DMS153 treated with DMSO at 0.1 percent for 48 hours (cell line): Measurements from ENCODE around the gene IRF6.
A peak's percentile ranks its signal among the peaks of the same experiment; 100 is the strongest.

Experiments
- DNase-seq: peaks from one replicate; lab custom pipeline; 2025; ENCODE audit not compliant: unreplicated experiment; lab: John Stamatoyannopoulos, UW

IRF6 gene

DNA sequence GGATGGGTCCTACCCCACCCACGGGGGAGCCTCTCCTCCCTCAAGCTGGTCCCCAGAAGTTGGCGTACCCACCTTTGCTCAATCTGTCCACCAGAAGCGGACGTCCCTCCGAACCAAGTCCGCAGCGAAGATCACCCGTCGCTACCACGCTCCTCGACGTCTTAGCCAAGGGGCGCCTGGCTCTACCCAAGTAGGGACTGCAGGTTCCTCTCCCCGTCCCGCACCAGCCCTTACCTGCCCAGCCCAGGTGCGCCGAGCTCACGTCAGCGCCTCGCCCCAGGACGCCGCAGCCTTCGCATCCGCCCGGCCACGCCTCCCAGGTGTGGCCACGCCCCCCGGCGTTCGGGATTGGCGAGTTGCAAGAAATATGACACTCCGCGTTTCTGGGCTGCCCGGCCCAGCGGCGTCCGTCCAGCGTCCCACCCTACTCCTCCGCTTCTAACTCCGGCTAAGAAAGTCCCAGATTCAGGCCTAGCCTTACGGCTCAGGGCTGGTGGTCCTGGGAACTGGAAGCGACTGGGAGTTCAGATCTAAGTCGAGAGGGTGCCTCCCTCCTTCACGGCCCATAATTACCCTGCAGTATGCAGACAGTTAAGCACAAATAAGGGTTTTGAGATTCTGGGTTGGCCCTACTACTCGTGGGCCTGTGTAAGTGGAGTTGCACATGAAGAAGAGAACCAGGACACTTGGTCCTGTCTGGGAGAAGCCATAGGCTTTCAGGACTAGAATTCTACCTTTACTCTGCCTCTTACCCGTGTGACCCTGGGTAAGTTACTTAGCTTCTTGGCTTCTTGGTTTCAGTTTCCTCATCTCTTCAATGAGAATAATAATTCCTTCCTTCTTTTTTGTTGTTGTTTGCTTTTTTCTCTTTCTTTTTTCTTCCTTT is at the start of gene IRF6:
IRF6 (minus strand) TSS at position 268 of the 886 bp plus-strand sequence. CDS start 4,729 bp downstream, outside the sequence.
- DNase-seq, result peak; percentile 96

DNA sequence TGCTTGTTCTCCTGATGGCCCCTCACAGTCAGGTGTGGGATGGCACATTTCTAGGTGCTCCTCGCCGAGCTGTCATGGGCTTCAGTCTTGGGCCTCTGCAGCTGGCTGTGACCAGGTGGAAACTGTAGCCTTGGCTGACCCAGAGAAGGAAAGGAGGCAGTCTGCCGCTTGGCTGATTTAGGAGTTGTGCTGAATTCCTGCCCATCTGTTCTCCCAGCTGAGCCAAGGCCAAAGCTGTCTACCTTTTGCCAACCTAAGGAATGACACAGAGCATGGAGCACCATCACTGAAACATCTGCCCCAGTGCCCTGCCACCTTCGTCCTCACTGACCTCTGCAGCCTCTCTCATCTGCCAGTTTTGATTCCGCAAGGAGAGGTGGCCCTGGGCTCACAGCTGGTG is 49.7 kb upstream of the IRF6 start:
- no peak for DNase-seq

DNA sequence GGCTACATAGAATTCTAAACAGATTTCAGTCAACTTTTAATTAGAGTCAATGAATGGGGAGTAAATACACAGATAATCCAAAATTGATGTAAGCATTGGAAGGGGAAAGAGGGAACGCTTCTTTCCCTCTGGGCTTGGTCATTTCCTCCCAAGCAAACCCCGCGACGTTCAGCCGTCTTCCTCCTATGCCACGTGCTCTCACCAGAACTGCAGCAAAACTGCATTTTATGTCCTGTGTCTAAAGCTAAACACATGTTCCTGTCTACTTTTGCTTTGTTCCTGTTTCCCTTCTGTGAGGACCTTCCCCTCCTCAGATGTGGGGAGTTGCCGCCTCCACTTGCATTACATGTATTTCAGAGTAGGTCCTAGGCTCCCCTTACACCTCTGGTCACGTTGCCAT is 49.1 kb upstream of the IRF6 start:
- no peak for DNase-seq

DNA sequence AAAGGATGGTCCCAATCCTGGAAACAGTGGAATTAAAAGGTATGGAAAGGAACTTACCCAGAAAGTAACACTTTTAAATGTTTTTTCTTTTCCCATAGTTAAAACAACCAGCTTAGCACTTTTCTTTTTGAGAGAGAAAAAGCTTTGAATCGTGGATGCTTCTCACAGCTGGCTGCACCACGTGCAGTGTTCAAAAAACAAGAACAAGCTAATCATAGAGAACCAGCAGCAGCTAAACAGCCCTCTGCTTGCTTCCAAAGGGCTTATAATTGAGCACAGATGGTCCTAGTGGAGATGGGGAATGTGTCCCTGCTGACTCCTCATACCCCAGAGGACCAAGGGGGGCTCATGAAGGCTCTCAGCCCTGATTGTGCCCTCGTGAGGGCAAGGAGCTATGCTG is 48.3 kb upstream of the IRF6 start:
- no peak for DNase-seq

DNA sequence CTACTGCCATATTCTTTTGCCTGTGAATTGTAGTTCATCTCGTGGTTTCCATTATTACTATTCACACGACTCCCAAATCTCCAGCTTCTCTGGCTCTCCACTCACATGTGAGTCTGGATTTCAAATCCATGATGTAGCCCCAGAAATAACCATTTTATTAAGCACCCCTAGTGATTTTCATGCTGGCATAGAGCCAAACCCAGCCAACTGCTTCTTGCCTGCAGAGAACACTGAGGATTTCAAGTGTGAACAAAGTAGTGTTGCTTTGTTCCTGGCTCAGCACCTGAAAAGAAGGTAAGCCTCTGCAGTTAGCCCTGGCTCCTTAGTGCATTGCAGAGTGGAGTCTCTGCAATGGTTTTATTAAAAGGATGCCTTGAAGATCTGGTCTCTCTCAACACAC is 47.7 kb upstream of the IRF6 start:
- no peak for DNase-seq

DNA sequence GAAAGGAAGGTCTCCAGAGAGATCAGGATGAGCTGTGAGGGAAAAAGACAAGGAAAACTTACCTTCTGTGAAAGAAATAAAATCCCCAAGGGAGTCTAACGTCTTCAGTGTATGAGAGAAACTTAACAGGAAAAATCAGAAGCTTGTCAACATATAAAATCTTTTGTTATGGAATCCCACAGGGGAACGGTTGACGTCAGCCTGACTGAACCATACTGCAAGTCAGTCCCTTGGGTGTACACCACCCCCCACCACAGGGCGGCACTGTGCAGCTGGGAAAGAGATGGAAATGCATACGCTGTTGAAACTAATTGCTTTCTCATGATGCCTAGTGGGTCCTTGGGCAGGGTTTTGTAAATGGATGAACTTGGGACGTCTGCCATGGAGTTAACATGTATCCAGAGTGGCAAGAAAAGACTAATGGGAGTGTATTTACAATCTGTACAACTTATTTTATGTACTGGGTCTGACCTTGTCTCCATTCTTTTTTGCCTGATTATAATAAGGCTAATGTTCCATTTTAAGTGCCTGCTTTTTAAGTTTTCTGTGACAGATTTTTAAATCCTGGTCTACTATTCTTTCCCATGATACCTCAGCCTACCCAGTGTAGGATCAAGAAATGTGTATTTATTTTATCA is 44.5 kb upstream of the IRF6 start:
- DNase-seq, result peak; percentile 68

DNA sequence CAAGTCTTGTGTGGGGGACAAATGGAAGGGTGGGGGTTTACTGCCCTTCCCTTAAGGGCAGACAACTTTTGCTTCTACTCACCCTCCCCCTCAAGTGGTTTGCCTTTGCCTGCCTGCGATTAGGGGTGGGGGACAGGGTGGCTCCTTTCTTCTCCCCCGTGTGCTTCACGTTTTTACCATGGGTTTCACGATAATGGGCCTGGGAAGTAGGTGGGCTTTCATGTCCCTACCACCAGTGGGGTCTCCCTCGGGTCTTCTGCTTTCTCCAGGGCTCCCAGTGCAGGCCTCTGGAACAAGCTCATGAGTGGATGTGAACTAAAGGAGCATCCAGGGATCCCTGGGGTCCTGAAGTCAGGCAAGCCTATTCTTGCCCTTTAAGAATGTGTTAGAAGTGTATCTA is 43.4 kb upstream of the IRF6 start:
- no peak for DNase-seq

DNA sequence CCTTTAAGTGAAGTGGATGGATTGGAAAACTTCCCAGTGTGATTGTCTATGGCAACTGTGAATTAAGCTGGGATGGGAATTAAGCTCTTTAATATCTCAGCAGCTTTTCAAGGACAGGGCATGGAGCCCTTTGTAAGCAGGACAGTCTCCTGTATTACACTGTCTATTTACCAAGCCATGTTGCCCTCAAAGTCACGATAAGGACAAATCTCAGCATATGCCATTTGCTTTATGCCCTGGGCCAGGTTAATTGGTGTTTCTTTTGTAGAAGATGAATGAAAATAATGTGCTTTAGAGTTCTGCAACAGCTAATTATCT is 39.4 kb upstream of the IRF6 start:
- DNase-seq, result peak; percentile 99

DNA sequence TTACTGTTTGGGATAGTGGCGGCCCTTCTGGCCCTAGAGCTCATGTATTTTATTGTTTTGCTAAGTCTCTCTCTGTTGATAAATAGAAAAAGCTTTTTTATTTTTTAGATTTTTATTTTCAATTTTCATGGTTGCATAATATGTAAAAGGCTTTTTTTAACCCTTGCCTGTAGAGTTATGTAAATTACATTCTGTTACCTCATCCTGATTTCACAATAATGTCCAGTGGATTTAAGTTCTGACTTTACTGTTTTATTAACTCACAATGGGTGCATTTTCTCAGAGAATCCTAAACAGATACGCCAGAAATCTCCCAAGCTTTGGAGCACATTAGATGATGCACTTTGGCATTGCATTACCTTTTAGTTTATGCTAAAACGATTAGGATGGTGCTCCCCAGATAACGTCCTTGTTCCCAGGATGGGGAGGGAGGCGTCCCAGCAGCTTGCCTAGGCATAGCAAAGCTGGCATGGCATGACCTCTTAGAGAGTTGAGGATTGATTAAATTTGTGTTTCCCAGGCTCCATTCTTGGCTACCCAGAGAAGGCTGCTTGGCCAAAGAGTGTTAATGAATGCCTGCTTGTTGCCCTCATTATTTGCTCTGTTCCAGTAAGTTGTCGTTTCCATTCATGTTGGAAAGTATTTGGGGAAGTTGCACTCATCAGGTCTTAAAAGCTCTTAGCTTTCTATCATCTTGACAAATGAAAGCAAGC is 38.9 kb upstream of the IRF6 start:
- DNase-seq, result peak; percentile 99

DNA sequence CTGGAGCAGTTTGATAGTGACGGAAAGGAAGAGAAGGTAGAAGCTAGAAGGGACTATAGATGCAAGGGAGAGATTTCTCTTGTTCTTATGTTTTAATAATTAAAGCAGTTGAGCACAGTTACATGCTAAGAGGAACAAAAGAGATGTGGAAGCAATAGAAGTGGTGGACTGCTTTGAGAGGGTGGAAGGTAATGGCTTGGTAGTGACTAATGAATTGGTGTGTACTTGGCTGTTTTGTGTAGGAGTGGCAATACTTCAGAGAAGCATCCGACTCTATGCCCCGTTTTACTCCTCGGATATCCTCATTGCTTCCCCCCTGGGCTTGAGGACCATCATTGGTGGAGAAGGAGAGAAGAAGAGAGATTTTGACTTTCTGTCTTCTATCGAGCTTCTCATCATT is 34.7 kb upstream of the IRF6 start:
- no peak for DNase-seq

DNA sequence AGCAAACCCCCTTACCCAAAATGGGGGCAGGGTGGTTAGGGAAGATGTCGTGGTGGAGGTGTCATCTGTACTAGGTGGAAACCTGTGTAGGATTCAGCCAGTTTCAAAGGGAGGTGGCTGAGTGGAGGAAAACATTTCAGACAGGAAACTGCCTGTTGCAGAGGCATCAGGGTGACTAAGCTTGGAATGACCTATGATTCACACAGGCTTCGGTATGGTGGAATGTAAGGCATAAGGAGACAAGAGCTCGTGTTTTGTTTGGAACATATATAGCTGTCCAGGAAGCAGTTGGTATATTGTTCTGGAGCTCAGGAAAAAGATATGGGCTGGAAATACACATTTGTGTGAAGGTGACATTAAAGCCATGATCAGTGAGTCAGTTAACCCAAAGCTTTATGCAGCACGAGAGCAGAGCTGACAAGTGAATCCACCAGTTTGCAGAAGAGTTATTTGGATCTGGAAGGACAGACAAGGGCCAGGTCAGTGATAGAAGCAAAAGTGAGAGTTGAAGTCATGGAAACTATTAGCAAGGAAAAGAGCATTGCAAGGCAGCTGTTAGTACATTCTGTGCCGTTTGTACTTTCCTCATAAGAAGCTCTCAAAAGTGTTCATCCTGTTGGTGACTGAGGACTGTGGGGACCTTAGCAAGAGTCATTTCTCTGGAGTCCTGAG is 34.1 kb upstream of the IRF6 start:
- no peak for DNase-seq

DNA sequence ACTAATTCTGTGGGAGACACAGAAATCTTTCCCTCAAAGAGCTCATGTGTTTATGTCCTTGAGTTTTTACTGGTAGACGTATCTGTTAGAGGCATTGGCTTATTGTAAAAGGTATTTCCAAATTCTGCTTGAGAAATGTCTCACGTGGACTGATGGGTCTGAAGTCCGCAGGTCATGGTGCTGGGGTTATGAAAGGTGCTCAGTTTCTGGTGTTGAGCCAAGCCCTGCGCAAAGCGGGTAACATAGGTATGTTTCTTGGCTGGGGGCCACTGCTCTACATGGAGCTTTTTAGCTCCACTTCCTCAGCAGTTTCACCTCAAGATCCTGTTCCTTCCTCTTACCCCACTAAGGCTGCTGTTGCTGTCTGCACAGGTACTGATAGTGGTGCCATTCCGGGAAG is 32.6 kb upstream of the IRF6 start:
- no peak for DNase-seq

DNA sequence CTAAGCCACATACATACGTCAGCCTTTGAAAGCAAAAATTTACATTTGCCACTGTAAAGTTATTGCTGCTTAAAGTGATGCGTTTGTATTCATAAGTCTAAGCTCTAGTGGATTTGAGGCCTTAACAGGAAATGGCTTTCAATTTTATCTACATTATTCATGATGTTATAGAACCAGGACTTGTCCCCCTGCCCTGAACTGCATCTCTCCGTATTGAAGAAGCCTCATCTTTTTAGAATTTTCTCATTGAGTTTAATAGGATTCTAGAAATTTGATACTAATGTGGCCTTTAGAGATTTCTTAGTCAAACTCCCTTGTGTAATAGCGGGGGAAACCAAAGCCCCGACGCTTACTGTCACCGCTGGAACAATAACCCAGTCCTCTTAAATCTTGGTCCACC is 31.7 kb upstream of the IRF6 start:
- no peak for DNase-seq

DNA sequence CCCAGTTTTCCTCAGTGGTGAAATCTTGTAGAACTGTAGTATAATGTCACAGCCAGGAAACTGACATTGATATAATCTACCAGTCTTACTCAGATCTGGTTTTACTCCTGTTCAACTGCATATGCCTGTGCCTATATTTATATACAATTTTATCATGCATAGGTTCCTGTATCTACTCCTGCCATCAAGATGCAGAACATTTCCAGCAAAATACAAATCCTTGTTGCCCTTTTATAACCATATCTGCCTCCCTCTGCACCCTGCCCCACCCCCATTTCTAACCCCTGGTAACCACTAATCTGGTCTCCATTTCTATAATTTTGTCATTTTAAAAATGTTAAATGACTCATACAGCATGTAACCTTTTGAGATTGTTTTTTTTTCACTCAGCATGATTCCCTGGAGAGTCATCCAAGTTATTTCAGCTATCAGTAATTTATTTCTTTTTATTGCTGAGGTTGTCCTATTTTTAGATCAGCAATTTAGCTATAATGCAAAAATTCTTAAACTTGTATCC is 29.9 kb upstream of the IRF6 start:
- no peak for DNase-seq

DNA sequence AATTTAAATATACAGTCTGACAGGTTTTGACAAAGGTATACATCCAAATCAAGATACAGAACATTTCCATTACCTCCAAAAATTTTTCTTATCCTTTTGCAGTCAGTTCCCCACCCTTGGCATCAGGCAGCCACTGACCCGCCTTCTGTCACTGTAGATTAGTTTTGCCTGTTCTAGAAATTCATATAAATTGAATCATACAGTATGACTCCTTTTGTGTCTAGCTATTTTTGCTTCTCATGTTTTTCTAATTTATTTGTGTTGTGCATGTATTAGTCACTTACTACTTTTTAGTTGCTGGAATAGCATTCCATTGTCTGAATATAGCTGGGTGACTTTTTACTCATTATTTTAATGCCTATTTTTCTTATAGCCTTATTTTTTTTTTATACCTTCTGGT is 25.7 kb upstream of the IRF6 start:
- DNase-seq, result no peak

DNA sequence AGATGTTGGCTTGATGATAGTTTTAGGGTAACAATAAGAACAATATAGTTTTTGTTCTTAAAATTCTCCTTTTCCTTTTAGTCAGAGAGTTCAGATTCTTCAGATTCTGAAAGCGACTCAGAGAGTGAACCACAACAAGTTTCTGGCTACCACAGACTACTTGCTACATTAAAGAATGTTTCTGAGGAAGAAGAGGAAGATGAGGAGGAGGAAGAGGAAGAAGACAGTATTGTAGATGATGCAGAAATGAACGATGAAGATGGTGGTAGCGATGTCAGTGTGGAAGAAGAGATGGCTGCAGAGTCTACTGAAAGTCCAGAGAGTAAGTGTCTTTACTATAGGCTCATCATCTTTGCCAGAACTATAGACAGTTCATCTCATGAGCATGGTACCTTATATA is 24.8 kb upstream of the IRF6 start:
- DNase-seq, result no peak

DNA sequence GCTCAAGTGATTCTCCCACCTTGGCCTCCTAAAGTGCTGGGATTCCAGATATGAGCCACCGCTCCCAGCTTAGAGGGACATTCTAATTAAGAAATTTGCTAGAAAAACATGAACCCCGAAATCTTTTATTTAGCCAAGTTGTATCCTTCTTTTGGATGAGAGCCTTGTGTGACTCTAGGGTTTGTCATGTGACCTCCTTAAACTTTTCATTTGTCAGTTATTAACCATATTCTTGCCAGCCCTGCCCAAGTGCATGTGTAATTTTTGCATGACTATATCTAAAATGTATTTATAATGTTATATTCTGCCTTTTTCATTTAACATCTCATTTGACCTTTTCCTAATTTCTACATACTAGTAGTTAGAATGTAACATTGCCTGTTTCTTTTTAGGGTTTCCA is 23.8 kb upstream of the IRF6 start:
- DNase-seq, result no peak

DNA sequence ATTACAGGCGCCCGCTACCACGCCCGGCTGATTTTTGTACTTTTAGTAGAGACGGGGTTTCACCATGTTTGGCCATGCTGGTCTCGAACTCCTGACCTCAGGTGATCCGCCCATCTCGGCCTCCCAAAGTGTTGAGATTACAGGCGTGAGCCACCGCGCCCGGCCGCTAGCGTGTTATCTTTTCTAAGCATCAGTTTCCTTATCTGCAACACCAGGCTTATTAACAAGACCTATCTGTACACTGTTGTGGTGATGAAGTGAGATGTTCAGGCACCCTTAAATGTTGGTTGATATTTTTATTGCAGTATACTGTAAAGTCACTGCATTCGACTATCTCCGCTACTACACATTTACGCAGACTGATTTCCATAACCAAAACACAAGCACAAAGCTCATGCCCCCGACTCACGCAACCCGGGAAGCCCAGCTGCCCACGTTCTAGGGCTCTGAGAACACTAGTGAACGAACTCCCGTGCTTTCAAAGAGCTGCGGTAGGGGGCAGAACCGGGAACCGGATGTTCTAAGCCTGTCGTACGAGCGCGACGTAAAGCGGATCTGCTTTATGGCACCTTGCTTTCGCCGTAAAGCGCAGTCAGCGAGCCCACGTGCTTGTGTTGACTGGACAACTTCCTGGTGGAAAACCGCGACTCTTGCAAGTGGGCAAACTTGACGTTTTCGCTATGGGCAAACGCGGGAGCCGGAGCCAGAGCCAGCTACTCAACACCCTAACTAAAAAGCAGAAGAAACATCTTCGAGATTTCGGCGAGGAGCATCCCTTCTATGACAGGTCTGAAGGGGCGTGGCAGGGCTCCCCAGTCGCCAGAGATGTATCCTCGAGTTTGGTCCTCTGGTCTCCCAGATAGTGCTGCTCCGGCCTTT is 21.7 kb upstream of the IRF6 start, which contains the start of gene UTP25:
UTP25 (plus strand) TSS at position 589 of the 879 bp plus-strand sequence; CDS start at position 681, 92 bp downstream.
- DNase-seq, result peak; percentile 95

DNA sequence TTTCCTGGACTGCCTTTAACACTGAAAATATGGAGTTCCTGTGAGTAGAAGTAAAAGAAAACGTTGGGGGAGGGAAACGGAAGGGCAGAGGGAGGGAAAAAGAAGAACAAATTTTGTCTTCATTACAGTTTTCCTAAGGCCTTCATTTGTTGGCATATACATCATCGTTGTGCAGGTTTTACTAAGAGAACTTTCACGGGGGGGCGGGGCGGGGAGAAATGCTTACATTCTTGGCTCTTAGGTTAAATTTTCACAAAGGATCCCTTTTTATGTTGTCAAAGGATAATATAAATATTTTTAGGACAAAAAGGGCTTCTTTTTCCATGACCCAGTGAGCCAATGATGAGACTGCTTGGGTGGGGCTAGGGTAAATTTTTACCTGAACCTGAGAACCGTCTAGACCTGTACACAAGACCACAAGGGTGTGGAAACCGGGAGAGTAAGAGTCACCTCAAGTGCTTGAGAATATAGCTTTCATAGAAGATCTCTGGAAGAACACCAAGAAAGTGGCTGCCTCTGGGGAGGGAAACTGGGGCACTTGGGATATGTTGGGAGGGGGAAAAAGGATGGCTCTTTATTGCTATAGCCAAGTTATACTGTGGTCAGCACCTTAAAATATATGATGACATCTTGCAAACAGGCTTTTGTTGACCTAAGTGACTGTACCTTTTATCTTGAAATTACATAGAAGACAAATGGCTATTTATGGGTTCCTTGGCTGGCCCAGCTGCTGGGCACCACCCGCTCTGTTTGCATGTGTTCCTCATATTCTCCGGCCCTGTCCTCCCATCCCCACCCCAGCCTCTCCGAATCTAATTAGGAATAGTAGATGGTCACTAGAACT is 19.9 kb upstream of the IRF6 start:
- no peak for DNase-seq
